ENCODE measurements around the gene TSR3.

TSR3 gene

DNA sequence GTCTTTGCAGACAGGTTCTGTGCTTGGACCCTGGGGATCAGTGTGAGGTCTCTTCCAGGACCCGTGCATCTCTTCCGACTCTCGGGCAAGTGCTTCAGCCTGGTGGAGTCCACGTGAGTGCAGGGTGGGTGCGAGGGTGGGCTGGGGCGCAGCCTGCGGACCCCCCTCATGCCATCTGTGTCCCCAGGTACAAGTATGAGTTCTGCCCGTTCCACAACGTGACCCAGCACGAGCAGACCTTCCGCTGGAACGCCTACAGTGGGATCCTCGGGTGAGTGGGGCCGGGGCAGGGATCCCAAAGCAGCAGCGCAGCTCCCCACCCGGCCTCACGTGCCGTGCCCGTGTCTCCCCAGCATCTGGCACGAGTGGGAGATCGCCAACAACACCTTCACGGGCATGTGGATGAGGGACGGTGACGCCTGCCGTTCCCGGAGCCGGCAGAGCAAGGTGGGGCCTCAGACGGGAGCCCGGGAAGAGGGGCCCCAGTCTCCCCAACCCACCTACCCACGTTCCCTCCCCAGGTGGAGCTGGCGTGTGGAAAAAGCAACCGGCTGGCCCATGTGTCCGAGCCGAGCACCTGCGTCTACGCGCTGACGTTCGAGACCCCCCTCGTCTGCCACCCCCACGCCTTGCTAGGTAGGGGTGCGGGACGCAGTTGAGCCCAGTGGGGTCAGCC, 10.1 kb upstream of the TSR3 start:
- H3K4me3 ChIP-seq (ENCODE audit: low read depth, low read length), result no peak overlapping the region
- TF ChIP-seq, protein P1, sequence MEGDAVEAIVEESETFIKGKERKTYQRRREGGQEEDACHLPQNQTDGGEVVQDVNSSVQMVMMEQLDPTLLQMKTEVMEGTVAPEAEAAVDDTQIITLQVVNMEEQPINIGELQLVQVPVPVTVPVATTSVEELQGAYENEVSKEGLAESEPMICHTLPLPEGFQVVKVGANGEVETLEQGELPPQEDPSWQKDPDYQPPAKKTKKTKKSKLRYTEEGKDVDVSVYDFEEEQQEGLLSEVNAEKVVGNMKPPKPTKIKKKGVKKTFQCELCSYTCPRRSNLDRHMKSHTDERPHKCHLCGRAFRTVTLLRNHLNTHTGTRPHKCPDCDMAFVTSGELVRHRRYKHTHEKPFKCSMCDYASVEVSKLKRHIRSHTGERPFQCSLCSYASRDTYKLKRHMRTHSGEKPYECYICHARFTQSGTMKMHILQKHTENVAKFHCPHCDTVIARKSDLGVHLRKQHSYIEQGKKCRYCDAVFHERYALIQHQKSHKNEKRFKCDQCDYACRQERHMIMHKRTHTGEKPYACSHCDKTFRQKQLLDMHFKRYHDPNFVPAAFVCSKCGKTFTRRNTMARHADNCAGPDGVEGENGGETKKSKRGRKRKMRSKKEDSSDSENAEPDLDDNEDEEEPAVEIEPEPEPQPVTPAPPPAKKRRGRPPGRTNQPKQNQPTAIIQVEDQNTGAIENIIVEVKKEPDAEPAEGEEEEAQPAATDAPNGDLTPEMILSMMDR (IDR thresholded peaks at IDR 0.05; ENCODE audit: borderline replicate concordance, insufficient read depth, low read depth, low read length), result no peak

DNA sequence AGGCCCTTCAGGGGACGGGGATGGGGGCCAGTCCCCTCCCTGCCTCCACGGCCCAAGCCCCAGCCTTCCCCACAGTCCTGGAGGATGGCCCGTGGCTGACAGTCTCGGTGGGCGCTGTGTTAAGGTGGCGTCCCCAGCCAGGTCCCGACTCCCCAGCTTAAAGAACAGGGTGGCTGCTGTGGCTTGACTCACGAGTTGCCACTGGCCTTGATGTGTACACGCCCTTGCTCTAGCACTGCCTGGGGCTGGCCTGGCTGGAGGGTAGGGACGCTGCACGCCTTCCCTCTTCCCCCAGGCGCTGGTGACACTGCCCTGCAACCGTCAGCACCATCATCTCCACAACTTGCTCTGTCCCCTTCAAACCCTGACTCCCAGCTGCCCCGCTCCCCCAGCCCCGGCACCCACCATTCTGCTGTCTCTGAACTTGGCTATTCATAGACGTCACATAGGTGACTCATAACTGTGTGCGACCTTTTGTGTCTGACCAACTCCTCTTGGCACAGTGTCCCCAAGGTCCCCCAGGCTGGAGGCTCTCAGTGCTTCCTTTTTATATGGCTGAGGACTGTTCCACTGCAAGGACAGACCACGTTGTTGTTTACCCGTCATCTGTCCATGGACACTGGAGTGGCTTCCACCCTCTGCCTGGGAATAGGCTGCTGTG, 6.4 kb upstream of the TSR3 start:
- TF ChIP-seq, protein P1 (IDR thresholded peaks at IDR 0.05; ENCODE audit: borderline replicate concordance, insufficient read depth, low read depth, low read length), result no peak
- no peak overlapping the region for H3K4me3 ChIP-seq (ENCODE audit: low read depth, low read length)

GRCh38 chr16:1356061-1356900, 4.6 kb upstream of the TSR3 start:
- H3K4me3 ChIP-seq (ENCODE audit: low read depth, low read length), result no peak overlapping the region
- TF ChIP-seq, protein P1 (IDR thresholded peaks at IDR 0.05; ENCODE audit: borderline replicate concordance, insufficient read depth, low read depth, low read length), result no peak

DNA sequence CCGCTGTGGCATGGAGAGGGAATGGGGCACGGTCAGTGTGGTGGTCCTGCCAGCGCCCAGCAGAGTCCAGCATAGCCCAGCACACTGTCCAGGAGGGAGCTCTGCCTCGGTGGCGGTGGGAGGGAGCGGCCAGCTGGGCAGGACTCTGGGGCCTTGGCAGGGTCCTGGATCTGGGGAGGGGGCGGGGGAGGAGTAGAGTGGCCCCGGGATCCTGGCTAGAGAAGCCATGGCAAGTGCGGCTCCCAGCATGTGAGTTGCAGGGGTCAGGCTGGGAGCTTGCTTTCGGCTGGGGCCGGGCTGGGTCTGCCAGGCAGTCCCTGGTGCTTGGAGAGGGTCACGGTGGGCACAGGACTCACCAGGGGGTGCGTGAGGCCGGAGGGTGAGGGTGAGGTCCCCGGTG, 3.9 kb upstream of the TSR3 start:
- TF ChIP-seq, protein P1 (IDR thresholded peaks at IDR 0.05; ENCODE audit: borderline replicate concordance, insufficient read depth, low read depth, low read length), result no peak
- H3K4me3 ChIP-seq (ENCODE audit: low read depth, low read length), result no peak overlapping the region

DNA sequence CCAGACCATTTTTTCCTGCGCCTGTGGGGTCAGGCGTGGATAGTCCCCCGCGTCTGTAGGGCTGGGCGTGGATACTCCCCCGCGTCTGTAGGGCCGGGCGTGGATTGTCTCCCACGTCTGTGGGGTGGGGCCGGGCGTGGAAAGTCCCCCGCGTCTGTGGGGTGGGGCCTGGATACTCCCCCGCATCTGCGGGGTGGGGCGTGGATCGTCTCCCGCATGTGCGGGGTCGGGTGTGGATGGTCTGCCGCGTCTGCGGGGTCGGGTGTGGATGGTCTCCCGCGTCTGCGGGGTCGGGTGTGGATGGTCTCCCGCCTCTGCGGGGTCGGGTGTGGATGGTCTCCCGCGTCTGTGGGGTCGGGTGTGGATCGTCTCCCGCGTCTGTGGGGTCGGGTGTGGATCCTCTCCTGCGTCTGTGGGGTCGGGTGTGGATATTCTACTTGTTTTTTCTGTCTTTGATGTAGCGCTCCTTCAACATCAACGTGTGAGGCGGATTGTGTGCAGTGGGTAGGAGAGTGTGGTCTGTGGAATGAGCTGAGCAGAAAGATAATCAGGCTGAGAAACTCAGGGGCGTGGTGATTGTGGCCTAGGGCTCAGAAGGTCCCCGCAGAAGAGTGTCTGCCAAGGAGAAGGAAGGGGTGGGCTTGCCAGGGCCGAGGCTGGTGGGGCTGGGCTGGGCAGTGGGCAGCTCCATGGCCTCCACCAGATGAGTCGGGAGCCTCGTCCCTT, 3.3 kb upstream of the TSR3 start:
- TF ChIP-seq, protein P1 (IDR thresholded peaks at IDR 0.05; ENCODE audit: borderline replicate concordance, insufficient read depth, low read depth, low read length), result no peak
- no peak overlapping the region for H3K4me3 ChIP-seq (ENCODE audit: low read depth, low read length)

- peak overlapping the region; percentile 99 for H3K4me3 ChIP-seq (ENCODE audit: low read depth, low read length)
- TF ChIP-seq, protein P1 (IDR thresholded peaks at IDR 0.05; ENCODE audit: borderline replicate concordance, insufficient read depth, low read depth, low read length), result no peak
Measured at GRCh38 chr16:1351215-1351581, 480 bp downstream of the TSR3 start.
